Measurements from ENCODE around the gene RAB27B.
"Not testable (repeated sequence)": the region's sequence is repeated elsewhere in the genome, so short reads cannot be mapped to it uniquely, and the experiment has no call there.

DNA sequence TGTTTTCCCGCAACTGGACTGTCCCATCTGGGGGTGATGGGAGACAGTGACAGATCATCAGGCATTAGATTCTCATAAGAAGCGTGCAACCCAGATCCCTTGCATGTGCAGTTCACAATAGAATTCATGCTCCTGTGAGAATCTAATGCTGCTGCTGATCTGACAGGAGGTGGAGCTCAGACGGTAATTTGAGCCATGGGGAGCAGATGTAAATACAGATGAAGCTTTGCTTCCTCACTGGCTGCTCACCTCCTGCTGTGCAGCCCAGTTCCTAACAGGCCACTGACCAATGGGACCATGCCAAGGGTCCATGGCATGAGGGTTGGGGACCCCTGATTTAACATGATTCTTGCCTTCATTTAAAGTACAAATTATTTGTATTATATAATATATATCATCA is 26.8 kb downstream of the RAB27B start:
- TF ChIP-seq, protein P1, sequence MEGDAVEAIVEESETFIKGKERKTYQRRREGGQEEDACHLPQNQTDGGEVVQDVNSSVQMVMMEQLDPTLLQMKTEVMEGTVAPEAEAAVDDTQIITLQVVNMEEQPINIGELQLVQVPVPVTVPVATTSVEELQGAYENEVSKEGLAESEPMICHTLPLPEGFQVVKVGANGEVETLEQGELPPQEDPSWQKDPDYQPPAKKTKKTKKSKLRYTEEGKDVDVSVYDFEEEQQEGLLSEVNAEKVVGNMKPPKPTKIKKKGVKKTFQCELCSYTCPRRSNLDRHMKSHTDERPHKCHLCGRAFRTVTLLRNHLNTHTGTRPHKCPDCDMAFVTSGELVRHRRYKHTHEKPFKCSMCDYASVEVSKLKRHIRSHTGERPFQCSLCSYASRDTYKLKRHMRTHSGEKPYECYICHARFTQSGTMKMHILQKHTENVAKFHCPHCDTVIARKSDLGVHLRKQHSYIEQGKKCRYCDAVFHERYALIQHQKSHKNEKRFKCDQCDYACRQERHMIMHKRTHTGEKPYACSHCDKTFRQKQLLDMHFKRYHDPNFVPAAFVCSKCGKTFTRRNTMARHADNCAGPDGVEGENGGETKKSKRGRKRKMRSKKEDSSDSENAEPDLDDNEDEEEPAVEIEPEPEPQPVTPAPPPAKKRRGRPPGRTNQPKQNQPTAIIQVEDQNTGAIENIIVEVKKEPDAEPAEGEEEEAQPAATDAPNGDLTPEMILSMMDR (conservative IDR thresholded peaks at IDR 0.05; ENCODE audit: low read depth, low read length): not testable (repeated sequence)
- TF ChIP-seq EZH2phosphoT487 (IDR thresholded peaks at IDR 0.05; ENCODE audit: borderline replicate concordance, low read length): not testable (repeated sequence)
